Gastroesophageal sphincter (tissue), 3 donors: ENCODE data around the gene PBX3.

Source experiments
- EP300 ChIP-seq: sonication (generic); formaldehyde crosslinking; IDR thresholded peaks from one replicate; pipeline ENCODE4 v1.6.1; 2017; ENCODE audit warnings: antibody characterized with exemption, mild to moderate bottlenecking
- POLR2AphosphoS5 ChIP-seq: sonication (generic); formaldehyde crosslinking; IDR thresholded peaks from one replicate; pipeline ENCODE4 v1.6.1; 2017; ENCODE audit warnings: antibody characterized with exemption
- TF ChIP-seq, protein P1 (sequence below), 4 experiments: fragments of 200-600 bp in 2 of 4; fragments of 450-650 bp in 2 of 4; sonication (generic) in 1 of 4; IDR thresholded peaks; one replicate each; pipeline ENCODE4 v1.5.1; 2017 to 2019; ENCODE audit warnings: antibody characterized with exemption in 4 of 4, mild to moderate bottlenecking in 2 of 4, moderate library complexity in 2 of 4

DNA sequence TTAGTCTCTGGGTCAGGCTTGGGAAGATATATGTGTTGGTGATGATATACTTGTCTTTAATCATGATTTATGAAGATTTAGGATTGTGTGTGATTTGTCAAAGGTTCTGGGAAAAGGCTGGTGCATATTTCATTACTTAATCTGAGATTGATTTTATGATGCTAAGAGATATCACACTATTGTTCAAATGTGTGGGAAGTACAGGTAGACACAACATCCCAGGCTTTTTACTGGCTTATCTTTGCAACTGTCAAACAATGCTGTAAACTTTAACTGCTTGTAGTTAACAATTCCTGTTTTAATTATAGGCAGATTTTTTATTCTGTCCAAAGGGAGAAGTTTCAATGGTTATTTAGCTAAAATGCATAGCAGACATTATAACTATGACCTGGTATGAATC lies 23.9 kb downstream of the PBX3 start:
- TF ChIP-seq, protein P1, sequence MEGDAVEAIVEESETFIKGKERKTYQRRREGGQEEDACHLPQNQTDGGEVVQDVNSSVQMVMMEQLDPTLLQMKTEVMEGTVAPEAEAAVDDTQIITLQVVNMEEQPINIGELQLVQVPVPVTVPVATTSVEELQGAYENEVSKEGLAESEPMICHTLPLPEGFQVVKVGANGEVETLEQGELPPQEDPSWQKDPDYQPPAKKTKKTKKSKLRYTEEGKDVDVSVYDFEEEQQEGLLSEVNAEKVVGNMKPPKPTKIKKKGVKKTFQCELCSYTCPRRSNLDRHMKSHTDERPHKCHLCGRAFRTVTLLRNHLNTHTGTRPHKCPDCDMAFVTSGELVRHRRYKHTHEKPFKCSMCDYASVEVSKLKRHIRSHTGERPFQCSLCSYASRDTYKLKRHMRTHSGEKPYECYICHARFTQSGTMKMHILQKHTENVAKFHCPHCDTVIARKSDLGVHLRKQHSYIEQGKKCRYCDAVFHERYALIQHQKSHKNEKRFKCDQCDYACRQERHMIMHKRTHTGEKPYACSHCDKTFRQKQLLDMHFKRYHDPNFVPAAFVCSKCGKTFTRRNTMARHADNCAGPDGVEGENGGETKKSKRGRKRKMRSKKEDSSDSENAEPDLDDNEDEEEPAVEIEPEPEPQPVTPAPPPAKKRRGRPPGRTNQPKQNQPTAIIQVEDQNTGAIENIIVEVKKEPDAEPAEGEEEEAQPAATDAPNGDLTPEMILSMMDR (IDR thresholded peaks at IDR 0.05), result no peak
- TF ChIP-seq EP300 (no peak), POLR2AphosphoS5 (no peak)
